Activated CD4-positive, alpha-beta memory T cell treated with anti-CD3 and anti-CD28 coated beads, Interleukin-2, amount 10 ng/mL, durations not matched to agents 7 days and 5 days (primary cell): ENCODE results near the gene LOC128125822. TPM values are rescaled to one million over a fixed set of nuclear protein-coding genes. Genes with fewer than 3 reads are reported as not detected.

Source experiments
- CTCF ChIA-PET: fragments of 350-600 bp; sonication (Branson Sonifier 250); formaldehyde crosslinking; loops from one replicate; lab custom pipeline; 2021; ENCODE audit warnings: antibody characterized with exemption, inconsistent platforms; lab: Charles Lee
- POLR2A ChIA-PET: fragments of 350-600 bp; sonication (Branson Sonifier 250); formaldehyde crosslinking; loops from one replicate; lab custom pipeline; 2021; ENCODE audit warnings: antibody characterized with exemption; lab: Charles Lee
- DNase-seq: peaks from one replicate; pipeline ENCODE4 v3.0.0-alpha.2; 2020
- H3K27ac Mint-ChIP-seq: one replicate; pipeline ENCODE4 v1.8.0; 2021; ENCODE audit warnings: mild to moderate bottlenecking, mixed read lengths
- H3K27me3 Mint-ChIP-seq: one replicate; pipeline ENCODE4 v1.8.0; 2021; ENCODE audit warnings: mixed read lengths
- H3K36me3 Mint-ChIP-seq: one replicate; pipeline ENCODE4 v1.8.0; 2021; ENCODE audit warnings: low read depth, mixed read lengths
- H3K4me1 Mint-ChIP-seq: one replicate; pipeline ENCODE4 v1.8.0; 2021; ENCODE audit warnings: mixed read lengths
- H3K4me3 Mint-ChIP-seq: one replicate; pipeline ENCODE4 v1.8.0; 2021; ENCODE audit warnings: mild to moderate bottlenecking, mixed read lengths
- H3K9me3 Mint-ChIP-seq: one replicate; pipeline ENCODE4 v1.8.0; 2021; ENCODE audit warnings: mixed read lengths
- total RNA-seq, 2 experiments: library from RNA; stranded (reverse); gene quantifications; one replicate each; pipeline ENCODE4 v1.2.3, GENCODE V29; 2021

Gene LOC128125822

GRCh38 chr6:63597141-63598048, 25.1 kb downstream of the LOC128125822 start:
- no peak for DNase-seq
- Mint-ChIP-seq H3K36me3 (no peaks in the 10 kb centered on the region), H3K27ac (no peak overlapping the region), H3K27me3 (peaks cover 6% of the 10 kb centered on the region), H3K9me3 (no peaks in the 10 kb centered on the region), H3K4me1 (peaks cover 21% of the 10 kb centered on the region), H3K4me3 (peak overlapping the region; percentile 73)
- ChIA-PET POLR2A (interaction anchor here (0.7 to 1.9 kb wide), 2 partner anchors 10 to 39 kb away, joined by 3 to 10 read pairs; partner anchors contain the start of gene PHF3), CTCF (interaction anchor here (1.1 to 4.2 kb wide), 14 partner anchors 9 to 245 kb away, joined by 3 to 60 read pairs (median 8); partner anchors contain the start of gene PHF3)

GRCh38 chr6:63598049-63599036, 26.1 kb downstream of the LOC128125822 start:
- no peaks in the 10 kb centered on the region for H3K9me3 Mint-ChIP-seq
- POLR2A ChIA-PET = interaction anchor here (0.9 to 1.9 kb wide), 5 partner anchors 14 to 247 kb away, joined by 3 to 10 read pairs (median 3); partner anchors contain the start of gene PHF3

GRCh38 chr6:63599243-63599642, 27.0 kb downstream of the LOC128125822 start:
- Mint-ChIP-seq H3K4me3 (no peak overlapping the region), H3K9me3 (no peaks in the 10 kb centered on the region), H3K27me3 (peaks cover 2% of the 10 kb centered on the region), H3K4me1 (peaks cover 21% of the 10 kb centered on the region), H3K27ac (no peak overlapping the region), H3K36me3 (no peaks in the 10 kb centered on the region)
- no peak for DNase-seq
- ChIA-PET POLR2A (interaction anchor here (1.0 to 1.9 kb wide), 4 partner anchors 26 to 248 kb away, joined by 3 to 10 read pairs (median 4); partner anchors contain the start of gene PHF3), CTCF (interaction anchor here (0.7 to 4.2 kb wide), 25 partner anchors 8 to 296 kb away, joined by 3 to 60 read pairs (median 4); partner anchors contain the start of gene PHF3)

More at GRCh38 chr6:63598049-63599036, 26.1 kb downstream of the LOC128125822 start:
- H3K4me3 Mint-ChIP-seq = peak overlapping the region; percentile 73
- CTCF ChIA-PET = interaction anchor here (0.6 to 4.2 kb wide), 38 partner anchors 9 to 246 kb away, joined by 3 to 60 read pairs (median 4); partner anchors contain the start of gene PHF3
- peaks cover 6% of the 10 kb centered on the region for H3K27me3 Mint-ChIP-seq
- no peaks in the 10 kb centered on the region for H3K36me3 Mint-ChIP-seq
- peak; percentile 77 for DNase-seq
- H3K27ac Mint-ChIP-seq = no peak overlapping the region
- H3K4me1 Mint-ChIP-seq = peaks cover 21% of the 10 kb centered on the region

GRCh38 chr6:63600136-63600535, 27.9 kb downstream of the LOC128125822 start:
- CTCF ChIA-PET = interaction anchor here (0.9 to 4.2 kb wide), 5 partner anchors 30 to 296 kb away, joined by 3 to 60 read pairs (median 5); no protein-coding TSS in a partner anchor
- peaks cover 18% of the 10 kb centered on the region for H3K4me1 Mint-ChIP-seq

GRCh38 chr6:63609231-63609630, 37.0 kb downstream of the LOC128125822 start:
- Mint-ChIP-seq H3K27me3 (peaks cover 5% of the 10 kb centered on the region), H3K27ac (no peak overlapping the region), H3K36me3 (no peaks in the 10 kb centered on the region), H3K4me3 (no peak overlapping the region), H3K4me1 (no peaks in the 10 kb centered on the region), H3K9me3 (no peaks in the 10 kb centered on the region)
- DNase-seq = no peak
- ChIA-PET CTCF (interaction anchor here (1.3 to 2.3 kb wide), 2 partner anchors 11 to 155 kb away, joined by 6 to 8 read pairs; no protein-coding TSS in a partner anchor), POLR2A (interaction anchor here (1.1 kb wide), 1 partner anchor 36 kb away, joined by 4 read pairs; no protein-coding TSS in a partner anchor)

More at GRCh38 chr6:63600136-63600535, 27.9 kb downstream of the LOC128125822 start:
- Mint-ChIP-seq H3K27me3 (no peaks in the 10 kb centered on the region), H3K9me3 (no peaks in the 10 kb centered on the region), H3K4me3 (no peak overlapping the region), H3K36me3 (no peaks in the 10 kb centered on the region), H3K27ac (no peak overlapping the region)
- DNase-seq = no peak
- POLR2A ChIA-PET = no interaction called here

GRCh38 chr6:63610944-63611343, 38.7 kb downstream of the LOC128125822 start:
- CTCF ChIA-PET = interaction anchor here (1.3 kb wide), 2 partner anchors 12 to 37 kb away, joined by 3 to 9 read pairs; no protein-coding TSS in a partner anchor
- Mint-ChIP-seq H3K9me3 (no peaks in the 10 kb centered on the region), H3K4me3 (no peak overlapping the region), H3K4me1 (no peaks in the 10 kb centered on the region), H3K27ac (no peak overlapping the region), H3K36me3 (no peaks in the 10 kb centered on the region), H3K27me3 (peaks cover 5% of the 10 kb centered on the region)
- no peak for DNase-seq
- POLR2A ChIA-PET = no interaction called here

GRCh38 chr6:63611560-63611959, 39.3 kb downstream of the LOC128125822 start:
- H3K4me1 Mint-ChIP-seq = no peaks in the 10 kb centered on the region
- H3K27ac Mint-ChIP-seq = no peak overlapping the region
- CTCF ChIA-PET = interaction anchor here (1.3 kb wide), 2 partner anchors 13 to 38 kb away, joined by 3 to 9 read pairs; no protein-coding TSS in a partner anchor
- no peaks in the 10 kb centered on the region for H3K36me3 Mint-ChIP-seq
- H3K9me3 Mint-ChIP-seq = no peaks in the 10 kb centered on the region
- POLR2A ChIA-PET = no interaction called here
- H3K4me3 Mint-ChIP-seq = no peak overlapping the region
- no peak for DNase-seq
- H3K27me3 Mint-ChIP-seq = peaks cover 10% of the 10 kb centered on the region

- Mint-ChIP-seq H3K4me3 (no peak overlapping the region), H3K27me3 (peaks cover 19% of the 10 kb centered on the region), H3K9me3 (no peaks in the 10 kb centered on the region), H3K4me1 (no peaks in the 10 kb centered on the region), H3K27ac (no peak overlapping the region), H3K36me3 (no peaks in the 10 kb centered on the region)
- DNase-seq = no peak
- POLR2A ChIA-PET = no interaction called here
- CTCF ChIA-PET = no interaction called here
Observed at GRCh38 chr6:63615590-63615989, 43.3 kb downstream of the LOC128125822 start.

Other genes with a start within 250 kb of the LOC128125822 start
- gene PTP4A1, start within 50 bp of the LOC128125822 start, total RNA-seq = 10 to 100 TPM; 62.7 to 63.7 TPM
- gene PHF3, start 63.3 kb downstream of the LOC128125822 start, total RNA-seq = 10 to 100 TPM; 53.9 to 57.8 TPM